HG03378 (cell line): ENCODE results near the gene PHRF1.

Experiments used
- ATAC-seq: cut with Tn5 transposase; IDR thresholded peaks from one replicate; pipeline ENCODE4 v1.9.1; 2021; ENCODE audit warnings: mild to moderate bottlenecking, moderate library complexity; ENCODE audit not compliant: unreplicated experiment

PHRF1 gene

DNA sequence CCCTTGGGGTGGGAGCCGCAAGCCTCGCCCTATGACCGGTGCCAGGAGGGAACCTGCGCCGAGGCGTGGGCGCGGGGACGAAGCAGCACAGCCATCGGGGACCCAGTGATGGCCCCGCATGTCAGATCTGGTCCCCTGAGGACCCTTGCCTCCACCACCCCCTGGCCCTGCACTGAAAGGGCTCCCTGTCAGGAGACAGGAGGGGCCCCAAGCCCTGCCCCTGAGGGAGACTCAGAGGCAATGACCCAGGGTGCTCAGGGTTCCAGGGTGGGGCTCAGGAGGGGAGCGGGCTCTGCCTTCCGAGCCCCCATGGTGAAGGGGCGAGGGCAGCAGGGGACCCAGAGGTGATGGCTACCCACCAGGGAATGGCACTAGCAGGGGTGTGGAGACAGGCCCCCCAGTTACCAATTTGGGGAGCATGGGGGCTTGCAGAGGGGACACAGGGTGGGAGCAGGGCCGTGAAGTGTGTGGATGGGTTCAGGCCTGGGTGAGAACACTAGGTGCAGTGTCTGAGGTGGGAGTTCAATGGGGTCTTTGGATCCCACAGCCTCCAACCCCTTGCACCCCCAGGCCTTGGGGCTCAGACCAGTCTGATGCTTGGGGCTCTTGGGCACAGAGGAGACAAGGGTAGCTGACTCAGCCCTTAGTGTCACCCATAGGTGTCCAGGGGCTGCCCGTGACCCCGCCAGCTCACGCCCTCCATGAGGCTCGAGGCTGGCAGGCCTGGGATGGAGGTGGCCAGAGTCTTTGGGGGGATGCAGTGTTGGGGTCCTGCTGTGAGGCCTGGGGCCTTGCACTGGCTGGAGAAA is 38.4 kb upstream of the PHRF1 start:
- no peak for ATAC-seq

- ATAC-seq, result no peak
Measured at GRCh38 chr11:538431-539051, 37.7 kb upstream of the PHRF1 start.

GRCh38 chr11:539971-540481 is 36.2 kb upstream of the PHRF1 start:
- no peak for ATAC-seq

DNA sequence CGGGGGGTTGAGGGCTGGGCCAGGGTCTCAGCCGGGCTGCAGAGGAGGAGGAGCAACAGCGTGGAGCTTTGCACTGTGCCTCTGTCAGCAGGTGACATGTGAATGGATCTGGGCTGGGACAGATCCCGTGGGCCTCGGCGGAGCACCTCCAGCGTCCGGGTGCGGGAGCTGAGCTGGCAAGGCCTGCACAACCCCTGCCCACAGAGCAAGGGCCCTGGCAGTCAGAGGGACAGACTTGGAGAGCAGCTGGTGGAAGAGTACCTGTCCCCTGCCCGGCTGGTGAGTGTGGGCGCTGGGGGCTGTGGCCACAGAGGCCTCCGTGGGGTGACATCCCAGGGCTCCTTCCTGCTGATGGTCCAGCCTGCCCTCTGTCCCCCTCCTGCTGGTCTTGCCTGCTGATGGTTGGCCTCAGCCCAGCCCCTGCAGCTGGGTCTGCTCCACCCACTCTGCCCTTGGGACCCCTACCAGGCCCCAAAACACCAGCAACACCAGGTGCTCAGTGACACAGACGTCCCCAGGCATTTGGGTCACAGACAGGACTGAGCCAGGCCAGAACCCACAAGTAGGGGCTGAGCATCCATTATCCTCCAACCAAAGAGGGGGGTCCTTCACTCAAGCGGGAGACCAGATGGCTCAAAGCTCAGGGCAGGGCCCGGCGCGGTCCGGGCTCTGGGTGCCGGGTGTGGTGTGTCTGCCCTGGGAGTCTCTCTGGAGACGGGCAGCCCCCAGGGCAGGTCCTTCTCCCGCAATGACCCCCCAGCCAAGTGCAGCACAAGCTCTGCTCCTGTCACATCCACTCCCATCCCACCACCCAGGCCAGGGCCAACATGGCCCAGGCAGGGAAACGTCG is 35.5 kb upstream of the PHRF1 start:
- no peak for ATAC-seq

DNA sequence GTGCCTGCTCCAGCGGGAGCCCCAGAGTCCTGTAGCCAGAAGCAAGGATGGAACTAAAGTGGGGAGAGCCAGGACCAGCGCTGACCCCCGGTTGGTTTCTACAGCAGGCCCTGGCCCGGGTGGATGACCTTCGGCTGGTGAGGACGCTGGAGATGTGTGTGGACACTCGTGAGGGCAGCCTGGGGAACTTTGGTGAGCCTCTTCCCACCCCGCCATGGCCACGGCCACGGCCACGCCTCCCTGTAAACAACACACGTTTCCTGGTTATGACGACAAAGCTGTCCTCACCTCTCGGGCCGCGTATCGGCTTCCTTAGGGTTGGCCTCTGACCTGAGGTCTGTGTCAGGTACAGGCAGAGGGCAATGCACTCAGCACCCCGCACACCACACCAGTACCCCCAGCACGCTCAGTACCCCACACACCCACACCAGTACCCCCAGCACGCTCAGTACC is 34.8 kb upstream of the PHRF1 start:
- no peak for ATAC-seq

DNA sequence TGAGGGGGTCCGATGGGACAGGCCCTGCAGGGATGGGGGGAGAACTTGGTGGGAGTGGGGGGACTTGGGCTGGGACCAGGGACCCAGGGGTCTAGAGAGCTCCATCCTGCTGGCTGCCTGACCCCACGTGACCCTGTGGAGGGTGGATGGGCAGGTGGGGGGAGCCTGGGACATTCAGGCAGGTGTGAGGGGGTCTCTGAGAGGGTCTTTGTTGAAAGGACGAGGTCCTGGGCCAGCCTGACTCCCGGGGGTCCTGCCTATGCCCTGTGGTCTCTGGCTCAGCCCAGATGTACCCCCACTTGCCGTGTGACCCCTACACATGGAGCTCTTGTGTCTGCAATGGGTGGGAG is 31.5 kb upstream of the PHRF1 start:
- no peak for ATAC-seq

DNA sequence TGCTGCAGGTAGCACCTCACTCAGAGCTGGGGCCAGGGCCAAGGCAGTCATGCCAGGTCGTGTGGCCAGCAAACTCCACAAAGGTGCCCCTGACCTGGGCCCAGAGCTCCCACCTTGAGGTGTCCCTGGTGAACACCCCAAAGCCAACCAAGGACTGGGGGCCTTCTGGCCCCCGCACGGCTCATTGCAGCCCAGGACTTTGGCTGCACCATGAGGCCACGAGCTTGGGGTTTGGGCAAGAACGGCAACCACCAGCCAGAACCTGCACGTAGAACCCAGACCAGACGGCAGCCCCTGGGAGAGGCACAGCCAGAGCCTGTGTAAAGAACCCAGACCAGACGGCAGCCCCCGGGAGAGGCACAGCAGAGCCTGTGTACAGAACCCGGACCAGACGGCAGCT is 31.1 kb upstream of the PHRF1 start:
- ATAC-seq, result no peak

- ATAC-seq, result no peak
Measured at GRCh38 chr11:548700-549603, 27.3 kb upstream of the PHRF1 start.

- no peak for ATAC-seq
Measured at GRCh38 chr11:550021-550745, 26.1 kb upstream of the PHRF1 start.

- ATAC-seq, result no peak
Measured at GRCh38 chr11:550746-551085, 25.6 kb upstream of the PHRF1 start.

- ATAC-seq, result no peak
Measured at GRCh38 chr11:551131-551530, 25.1 kb upstream of the PHRF1 start.

DNA sequence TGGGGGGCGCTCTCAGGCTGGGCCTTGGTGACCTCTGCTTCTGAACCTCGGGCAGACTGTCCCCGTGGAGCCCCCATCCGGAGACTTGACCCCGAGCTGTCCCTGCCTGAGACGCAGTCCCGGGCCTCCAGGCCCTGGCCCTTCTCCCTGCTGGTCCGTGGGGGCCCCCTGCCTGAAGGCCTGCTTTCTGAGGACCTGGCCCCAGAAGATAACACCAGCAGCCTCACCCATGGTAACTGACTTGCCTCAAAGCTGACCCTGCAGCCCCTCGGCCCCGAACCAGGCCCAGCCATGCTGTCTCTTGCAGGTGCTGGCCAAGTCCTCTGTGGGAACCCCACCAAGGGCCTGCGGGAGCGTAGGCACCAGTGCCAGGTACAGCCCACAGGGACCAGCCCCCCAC is 24.7 kb upstream of the PHRF1 start:
- no peak for ATAC-seq

- no peak for ATAC-seq
Measured at GRCh38 chr11:553083-553987, 22.9 kb upstream of the PHRF1 start.

DNA sequence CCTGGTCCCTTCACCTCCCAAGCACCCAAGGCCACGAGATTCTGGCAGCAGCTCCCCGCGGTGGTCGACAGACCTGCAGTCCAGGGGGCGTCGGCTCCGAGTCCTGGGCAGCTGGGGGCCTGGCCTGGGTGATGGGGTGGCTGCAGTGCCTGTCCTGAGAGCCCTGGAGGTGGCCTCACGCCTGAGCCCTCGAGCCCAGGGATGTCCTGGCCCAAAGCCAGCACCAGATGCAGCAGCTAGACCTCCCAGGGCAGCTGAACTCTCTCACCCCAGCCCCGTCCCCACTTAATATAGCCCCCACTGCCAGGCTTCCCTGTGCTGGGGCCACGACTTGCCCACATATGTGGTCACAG is 22.3 kb upstream of the PHRF1 start:
- no peak for ATAC-seq

DNA sequence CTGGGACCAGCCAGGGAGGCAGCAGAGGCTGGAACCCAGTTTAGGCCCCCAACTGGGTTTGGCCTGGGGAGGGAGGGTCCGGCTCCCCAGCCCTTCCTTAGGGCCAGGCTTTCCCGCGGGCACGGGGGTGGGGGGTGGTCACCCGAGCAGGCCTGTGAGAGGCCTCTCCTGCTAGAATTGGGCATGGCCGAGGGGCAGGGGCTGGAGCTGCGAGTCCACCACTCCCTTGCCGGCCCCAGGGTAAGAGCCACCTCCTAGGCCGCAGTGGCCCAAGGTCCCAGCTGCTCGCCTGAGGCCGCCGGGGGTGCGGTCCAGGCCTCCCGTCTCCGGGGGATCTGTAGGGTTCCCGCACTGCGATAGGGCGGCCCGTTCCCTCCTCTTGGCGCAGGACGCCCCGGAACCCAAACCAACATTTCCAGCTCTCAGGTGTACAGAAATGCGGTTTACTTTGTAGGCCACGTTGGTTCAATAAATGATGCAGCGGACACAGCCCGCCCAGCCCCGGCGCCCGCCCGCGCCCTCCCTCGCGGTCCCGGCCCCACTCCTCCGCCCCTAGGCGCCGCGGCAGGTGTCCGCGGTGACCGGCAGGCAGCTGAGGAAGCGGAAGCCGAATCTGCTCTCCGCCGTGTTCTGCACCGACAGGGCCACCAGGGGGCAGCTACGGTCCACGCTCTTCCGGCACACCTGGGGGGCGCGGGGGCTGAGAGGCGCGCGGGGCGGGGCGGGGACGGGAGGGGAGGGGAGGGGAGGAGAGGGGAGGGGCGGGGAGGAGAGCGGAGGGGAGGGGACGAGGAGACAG is 21.6 kb upstream of the PHRF1 start:
- ATAC-seq, result no peak

- ATAC-seq, result no peak
Measured at GRCh38 chr11:555227-555779, 21.0 kb upstream of the PHRF1 start.

GRCh38 chr11:555780-556661 is 20.2 kb upstream of the PHRF1 start:
- no peak for ATAC-seq
